ENCODE data around the gene PCDH9.

- TF ChIP-seq CTCF (IDR thresholded peaks at IDR 0.05; ENCODE audit: low read length): no peak
- TF ChIP-seq EZH2 (IDR thresholded peaks at IDR 0.05; ENCODE audit: borderline replicate concordance, low read length): no peak
Observed at GRCh38 chr13:66937423-66937822, 292.7 kb downstream of the PCDH9 start.

Data from OCI-LY1 (cell line).